Measurements from ENCODE around the gene CRYGC.
"Not testable (repeated sequence)": the region's sequence is repeated elsewhere in the genome, so short reads cannot be mapped to it uniquely, and the experiment has no call there.

The CRYGC gene

GRCh38 chr2:208129744-208130711 lies at the start of gene CRYGC:
Gene CRYGC (minus strand): TSS chr2:208129828. CDS start chr2:208129792, 36 bp downstream.
- DNase-seq: no peak

GRCh38 chr2:208179028-208179609 lies 49.5 kb upstream of the CRYGC start:
- no peak for DNase-seq

DNA sequence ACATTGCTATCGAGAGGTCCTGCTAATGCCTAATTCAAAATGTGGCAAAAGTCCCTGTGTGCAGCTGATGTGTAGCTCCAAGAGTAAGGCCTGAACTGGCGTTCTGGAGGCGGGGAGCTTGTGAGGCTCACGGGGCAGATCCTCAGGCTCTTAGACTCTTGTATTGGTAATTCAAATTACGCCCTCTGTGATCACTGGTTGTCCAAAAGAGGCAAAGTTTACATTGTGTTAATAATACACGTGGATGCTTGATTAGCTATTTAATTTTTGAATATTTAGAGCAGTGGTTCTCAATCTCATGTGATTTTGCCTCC lies 46.2 kb upstream of the CRYGC start:
- DNase-seq: no peak

DNA sequence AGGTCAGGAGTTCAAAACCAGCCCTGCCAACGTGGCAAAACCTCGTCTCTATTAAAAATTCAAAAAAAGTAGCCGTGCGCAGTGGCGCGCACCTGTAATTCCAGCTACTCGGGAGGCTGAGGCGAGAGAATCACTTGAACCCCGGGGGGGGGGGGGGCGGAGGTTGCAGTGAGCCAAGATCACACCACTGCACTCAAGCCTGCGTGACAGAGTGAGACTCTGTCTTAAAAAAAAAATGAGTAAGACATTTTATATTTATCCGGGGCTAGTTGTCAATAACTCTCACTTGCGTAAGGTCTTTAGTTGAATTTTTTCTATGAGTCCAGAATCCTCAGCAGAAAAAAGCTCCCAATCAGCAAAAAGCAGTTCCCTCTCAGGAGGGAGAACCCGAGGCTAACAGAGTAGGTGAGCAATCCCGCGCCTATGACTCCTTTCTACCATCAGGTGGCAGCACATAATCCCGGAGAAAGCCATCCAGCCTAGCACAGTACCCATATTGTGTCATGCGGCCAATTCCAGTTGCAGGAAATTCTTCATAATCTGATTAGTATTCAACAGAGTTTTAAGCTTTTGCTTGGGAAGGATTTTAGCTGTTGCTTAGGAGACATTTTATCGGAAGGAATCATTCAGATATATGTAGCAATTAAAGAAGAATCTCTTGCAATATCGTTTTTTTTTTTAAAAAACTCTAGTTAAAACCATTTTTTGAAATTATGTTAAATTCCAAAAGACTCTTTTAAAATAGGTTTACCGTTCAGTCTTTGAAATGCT lies 45.6 kb upstream of the CRYGC start:
- DNase-seq: peak; percentile 51

GRCh38 chr2:208174144-208174543 lies 44.5 kb upstream of the CRYGC start:
- no peak for DNase-seq

- DNase-seq: no peak
Observed at GRCh38 chr2:208172125-208172524, 42.5 kb upstream of the CRYGC start.

DNA sequence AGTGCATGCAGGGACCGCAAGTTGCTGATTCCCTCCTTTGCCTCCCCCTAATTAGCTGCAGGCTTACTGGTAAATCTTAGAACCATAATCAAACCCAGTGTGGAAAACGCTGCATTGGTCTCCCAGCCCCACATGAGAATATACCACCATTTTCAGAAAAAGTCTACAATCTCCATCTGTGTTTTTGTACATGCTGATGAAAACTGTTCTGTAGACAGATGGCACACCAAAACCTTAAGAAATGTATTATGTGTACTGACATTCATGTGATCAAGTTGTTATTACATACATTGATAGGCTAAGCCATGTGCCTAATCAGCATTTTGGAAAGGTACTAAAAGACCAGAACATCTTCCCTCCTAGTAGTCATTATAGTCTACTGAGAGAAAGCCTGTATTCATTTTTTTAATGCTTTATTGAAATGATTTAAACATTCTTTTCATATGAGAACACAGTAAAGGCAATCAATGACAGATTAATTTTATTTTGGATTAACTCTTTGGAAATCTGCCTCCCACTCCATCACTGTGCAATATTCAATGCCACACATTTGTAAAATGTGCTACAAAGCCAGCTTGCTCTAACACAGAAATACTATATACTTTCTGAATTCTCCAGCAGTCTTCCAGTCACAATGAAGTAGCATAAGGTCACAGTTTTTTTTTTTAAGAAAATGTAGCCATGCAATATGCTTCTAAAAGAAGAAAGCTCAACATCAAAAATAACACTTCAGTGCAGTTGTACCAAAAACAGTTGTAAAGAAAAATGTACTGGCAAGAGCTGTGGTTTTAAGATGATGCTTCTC lies 35.5 kb upstream of the CRYGC start:
- no peak for DNase-seq

DNA sequence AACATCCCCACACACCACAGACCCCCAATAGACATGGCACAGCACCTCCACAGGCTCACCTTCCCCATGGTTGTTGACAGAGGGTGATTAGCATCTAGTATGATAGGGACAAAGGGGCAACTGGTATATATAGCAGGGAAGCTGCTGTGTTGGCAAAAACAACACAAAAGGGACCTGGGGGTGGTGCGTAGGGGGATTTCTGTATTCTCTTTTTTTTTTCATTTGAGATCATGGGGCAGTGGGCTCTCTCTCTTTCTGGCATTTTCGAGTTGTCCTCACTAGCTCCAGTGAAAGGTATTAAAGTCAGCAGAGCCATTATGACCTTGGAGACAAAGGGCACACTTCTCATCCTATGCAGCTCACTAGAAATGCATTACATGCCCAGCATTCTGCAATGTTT lies 33.9 kb upstream of the CRYGC start, which contains the start of gene CRYGA:
CRYGA (minus strand) TSS at position 101 of the 400 bp plus-strand sequence; CDS start at position 68, 33 bp downstream.
- DNase-seq: no peak

- DNase-seq: no peak
Observed at GRCh38 chr2:208156439-208156838, 26.8 kb upstream of the CRYGC start.

GRCh38 chr2:208153156-208153555 lies 23.5 kb upstream of the CRYGC start:
- no peak for DNase-seq

GRCh38 chr2:208150956-208151355 lies 21.3 kb upstream of the CRYGC start:
- no peak for DNase-seq

DNA sequence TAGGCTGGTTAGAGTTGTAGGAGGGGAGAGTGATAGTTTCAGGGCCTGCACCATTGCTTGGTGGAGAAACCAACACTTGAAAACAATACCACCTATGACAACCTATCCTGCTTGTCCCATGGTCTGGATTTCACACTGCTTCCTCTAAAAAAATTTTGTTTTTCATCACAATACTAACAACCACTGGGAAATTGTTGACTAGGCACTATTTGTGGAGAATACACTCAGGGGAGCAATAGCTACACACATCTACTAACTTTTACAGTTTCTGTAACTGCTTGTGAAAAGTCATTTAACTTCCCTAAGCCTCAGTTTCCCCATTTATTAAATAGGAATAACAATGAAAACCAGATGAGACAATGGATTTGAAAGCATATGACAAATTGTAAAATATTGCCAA lies 20.5 kb upstream of the CRYGC start:
- DNase-seq: no peak

DNA sequence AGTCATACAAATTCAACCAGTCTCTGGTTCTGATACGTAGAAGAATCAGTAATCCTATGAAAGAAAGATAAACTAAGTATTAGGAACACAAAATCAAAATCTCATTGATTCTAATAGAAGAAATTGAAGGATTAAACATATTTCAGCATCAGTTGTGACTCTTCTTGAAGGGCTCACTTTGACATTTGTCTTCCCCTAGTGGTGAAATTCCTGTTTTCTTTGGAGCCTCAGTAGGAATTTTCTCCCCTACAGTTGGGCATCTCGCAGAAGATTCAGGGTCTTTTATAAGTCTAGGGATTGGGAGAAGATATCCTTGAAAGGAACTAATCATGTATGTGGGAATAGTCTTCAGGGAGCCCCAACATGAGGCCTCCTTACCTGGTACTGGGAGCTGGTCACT lies 19.2 kb upstream of the CRYGC start:
- DNase-seq: no peak

GRCh38 chr2:208147759-208148158 lies 18.1 kb upstream of the CRYGC start:
- no peak for DNase-seq

GRCh38 chr2:208147008-208147407 lies 17.4 kb upstream of the CRYGC start:
- DNase-seq: no peak

DNA sequence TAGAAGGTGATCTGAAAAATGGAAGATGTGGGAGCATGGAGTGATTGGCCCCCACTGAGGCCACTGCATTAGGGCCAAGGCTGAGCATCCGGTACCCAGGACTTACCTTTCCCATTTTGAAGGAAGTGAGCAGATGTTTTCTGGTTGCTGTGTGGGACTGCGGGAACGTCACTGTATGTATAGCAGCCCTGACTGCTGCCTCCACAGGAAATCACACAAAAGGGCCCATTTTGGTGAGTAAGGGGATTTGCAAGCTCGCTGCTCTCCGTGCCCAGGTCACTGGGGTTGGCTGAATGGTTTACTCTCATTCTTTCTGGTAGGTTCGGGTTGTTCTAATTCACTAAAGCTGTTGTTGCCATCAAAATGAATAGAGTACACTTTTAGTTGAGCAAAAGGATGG lies 16.4 kb upstream of the CRYGC start, which contains the start of gene CRYGB:
CRYGB (minus strand) TSS at position 153 of the 400 bp plus-strand sequence; CDS start at position 115, 38 bp downstream.
- DNase-seq: no peak

DNA sequence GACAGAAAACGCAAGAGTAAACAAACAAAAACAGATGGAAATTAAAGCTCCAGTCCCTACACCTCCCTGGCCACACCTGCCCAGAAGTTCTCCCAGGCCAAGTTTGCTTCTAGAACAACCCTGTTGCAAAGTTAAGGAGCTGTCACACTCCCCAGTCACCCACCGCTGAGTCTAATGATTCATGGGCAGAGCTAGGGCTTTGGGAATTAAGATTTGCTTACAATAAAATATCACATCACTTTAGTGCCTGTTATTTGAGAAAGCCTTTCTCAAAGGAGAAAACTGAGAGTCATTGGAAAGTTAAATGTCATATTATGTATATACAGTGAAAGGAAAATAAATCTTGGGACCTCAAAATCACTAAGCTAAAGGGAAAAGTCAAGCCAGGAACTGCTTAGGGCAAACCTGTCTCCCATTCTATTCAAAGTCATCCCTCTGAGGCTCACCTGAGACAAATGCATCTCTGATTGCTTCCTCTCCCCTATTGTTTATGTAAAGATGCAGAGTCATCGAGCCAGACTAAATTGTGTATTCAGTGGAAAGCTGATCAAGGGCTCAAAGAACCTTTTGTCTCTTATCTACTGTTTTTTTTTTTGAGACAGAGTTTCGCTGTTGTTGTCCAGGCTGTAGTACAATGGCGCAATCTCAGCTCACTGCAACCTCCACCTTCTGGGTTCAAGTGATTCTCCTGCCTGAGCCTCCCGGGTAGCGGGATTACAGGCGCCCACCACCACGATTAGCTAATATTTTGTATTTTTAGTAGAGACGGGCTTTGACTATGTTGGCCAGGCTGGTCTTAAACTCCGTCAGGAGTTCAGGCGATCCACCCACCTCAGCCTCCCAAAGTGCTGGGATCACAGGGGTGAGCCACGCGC lies 13.5 kb upstream of the CRYGC start:
- no peak for DNase-seq

GRCh38 chr2:208142240-208142924 lies 12.8 kb upstream of the CRYGC start:
- no peak for DNase-seq

- no peak for DNase-seq
Observed at GRCh38 chr2:208139447-208139846, 9.8 kb upstream of the CRYGC start.

DNA sequence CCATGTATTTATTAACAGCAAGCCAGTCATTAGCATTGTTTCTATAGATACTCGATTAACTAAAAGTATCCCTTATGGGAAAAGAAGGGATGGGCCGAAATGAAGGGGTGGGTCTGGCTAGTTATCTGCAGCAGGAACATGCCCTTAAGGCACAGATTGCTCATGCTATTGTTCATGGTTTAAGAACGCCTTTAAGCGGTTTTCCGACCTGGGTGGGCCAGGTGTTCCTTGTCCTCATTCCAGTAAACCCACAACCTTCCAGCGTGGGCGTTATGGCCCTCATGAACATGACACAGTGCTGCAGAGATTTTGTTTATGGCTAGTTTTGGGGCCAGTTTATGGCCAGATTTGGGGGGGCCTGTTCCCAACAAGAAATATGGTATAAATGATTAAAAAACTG lies 8.7 kb upstream of the CRYGC start:
- not testable (repeated sequence) for DNase-seq

- DNase-seq: no peak
Observed at GRCh38 chr2:208136716-208137094, 7.1 kb upstream of the CRYGC start.

Measured in activated naive CD4-positive, alpha-beta T cell treated with anti-CD3 and anti-CD28 coated beads, Interleukin-2, amount 50 U/mL, for 16 hours (primary cell).